Measurements from ENCODE around the gene C10orf143.
"Not testable (repeated sequence)": the region's sequence is repeated elsewhere in the genome, so short reads cannot be mapped to it uniquely, and the experiment has no call there.

C10orf143 gene

DNA sequence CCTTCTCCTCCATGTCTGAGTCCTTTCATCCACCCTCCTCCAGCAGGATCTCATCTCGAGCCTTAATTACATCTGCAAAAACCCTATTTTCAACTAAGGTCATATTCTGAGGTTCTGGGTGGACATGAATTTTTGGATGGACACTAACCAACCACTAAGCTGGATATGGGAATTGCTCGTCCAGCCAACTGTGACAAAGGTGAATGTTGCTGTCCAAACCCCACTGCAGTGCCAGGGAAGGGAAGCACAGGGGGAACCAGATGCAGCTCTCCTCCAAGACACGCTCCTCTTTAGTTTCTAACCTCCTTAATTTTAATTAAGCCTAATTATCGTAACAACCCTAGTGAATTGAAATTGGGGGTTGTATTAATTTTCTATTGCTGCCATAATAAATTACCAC lies 81.4 kb downstream of the C10orf143 start:
- no peak for DNase-seq (ENCODE audit: low spot score)

DNA sequence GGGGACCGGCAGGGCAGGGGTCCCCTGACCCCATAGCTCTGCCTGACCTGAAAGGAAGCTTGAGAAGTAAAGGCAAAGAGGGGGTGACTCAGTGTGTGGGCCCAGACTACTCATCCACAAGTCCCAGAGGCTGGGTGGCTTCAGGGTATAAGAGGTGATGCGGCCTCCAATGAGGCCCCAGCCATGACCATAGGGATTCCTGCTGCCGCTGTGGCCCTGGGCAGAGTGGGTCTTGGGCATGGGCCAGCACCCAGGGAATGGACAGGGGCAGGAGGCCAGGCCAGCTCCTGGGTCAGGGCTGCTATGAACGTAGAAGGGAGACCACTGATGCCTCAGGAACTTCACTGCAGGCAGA lies 82.2 kb downstream of the C10orf143 start:
- no peak for DNase-seq (ENCODE audit: low spot score)

DNA sequence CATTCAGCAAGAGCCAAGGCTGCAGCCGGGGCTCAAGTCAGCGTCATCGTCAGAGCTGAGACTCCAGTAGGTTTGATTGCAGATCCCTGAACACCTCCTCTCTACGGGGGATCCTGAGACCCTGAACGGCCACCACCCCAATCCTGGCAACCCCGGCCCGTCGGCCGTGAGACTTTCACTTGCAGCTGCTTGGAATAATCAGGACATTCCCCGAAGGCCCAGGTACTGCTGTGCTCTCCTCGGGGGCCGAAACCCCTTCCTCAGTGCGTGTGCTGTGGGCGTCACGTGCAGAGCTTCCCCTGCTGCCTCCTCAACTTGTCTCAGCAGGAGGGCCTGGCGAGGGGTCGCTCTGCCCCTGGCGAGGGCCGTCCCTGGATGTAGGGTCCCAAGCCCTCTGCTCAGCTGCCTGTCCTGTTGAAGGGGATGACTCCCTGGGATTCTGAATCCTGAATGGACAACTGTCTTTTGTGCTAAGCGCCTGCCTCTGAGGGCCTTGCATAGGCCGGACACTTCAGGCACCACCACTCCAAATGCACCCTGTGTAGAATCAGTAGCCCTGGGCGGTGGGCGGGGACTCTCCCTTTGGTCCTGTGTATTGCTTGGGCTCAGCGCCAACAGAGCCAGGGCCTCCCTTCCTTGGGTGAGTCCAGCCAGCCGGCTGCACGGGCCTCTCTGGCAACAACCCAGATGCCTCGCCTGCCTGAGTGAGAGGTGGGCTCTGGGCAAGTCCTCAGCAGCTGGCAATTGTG lies 82.7 kb downstream of the C10orf143 start:
- DNase-seq (ENCODE audit: low spot score): no peak

DNA sequence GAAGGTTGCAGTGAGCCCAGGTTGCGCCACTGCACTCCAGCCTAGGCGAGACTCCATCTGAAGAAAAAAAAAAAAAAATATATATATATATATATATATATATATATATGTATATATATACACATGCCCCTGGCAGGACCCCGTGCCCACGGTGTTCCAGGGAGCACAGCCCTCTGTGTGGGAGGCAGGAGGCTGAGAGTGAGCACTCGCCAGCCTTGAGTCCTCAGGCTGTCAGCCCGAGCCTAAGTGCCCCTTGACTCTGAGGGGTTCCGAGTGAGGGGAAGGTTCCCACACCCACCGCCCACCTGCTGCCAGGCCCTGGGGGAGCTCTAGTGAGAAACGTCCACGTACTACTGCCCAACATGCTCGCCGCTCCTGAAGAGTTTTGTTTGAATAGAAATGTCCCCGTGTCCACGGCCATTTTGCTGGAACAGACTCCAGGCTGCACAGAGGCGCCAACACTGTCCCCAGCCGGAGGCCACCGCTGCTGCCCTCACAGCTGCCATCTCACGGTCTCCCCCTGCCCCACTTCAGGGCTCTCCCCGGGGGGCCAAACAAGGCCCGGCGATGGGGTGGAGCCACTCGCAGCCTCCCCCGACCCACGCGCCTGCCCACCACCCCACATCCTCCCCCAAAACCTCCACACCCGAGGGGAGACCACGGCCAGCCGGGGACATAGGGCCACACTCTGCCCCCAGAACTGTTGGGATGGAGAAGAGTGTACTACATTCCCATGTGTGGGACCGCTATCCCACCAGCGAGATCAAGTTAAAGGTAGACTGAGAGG lies 83.8 kb downstream of the C10orf143 start:
- DNase-seq (ENCODE audit: low spot score): no peak

DNA sequence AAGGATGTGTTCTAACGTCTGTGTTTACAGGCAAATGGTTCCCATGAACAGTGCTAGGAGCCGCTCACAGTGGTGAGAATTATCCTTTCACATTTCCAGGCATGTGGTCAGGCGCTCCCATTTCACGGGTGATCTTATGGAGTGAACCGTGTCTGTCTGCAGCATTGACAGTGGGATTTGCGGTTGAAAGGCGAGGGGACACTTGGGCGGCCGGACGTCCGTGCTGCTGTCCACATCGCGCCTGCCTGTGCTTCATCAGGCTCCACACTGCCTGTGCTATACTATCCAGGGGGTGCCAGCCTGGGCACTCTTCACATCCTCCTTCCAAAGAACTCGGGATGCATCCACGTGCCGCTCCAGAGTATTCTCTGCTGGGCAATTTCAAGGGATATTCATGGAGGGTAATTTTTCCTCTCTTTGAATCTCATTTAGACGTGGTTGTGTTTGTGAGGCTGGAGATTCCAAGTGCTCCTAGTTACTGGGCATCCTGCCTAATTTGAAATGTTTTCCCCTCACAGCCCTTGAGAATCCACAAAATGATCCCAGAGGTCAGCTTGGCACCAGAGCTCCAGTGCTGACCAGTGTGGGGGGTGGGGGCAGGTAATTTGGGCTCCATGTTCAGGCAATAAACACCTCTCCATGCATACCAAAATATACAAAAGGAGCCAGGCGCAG lies 84.7 kb downstream of the C10orf143 start:
- no peak for DNase-seq (ENCODE audit: low spot score)

DNA sequence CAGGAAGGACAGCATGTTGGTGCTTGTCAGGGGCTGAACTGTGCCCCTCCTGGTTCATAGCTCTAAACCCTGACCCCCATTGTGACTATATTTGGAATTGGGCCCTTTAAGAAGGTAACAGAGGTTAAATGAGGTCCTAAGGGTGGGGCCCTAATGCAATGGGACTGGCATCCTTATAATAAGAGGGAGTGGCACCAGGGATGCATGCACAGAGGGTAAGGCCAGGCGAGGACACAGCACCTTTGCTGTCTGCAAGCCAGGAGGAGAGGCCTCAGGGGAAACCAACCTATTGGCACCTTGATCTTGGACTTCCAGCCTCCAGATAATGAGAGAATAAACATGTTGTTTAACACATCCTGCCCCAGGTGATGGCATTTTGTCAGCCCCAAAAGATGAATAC lies 85.3 kb downstream of the C10orf143 start:
- DNase-seq (ENCODE audit: low spot score): no peak

DNA sequence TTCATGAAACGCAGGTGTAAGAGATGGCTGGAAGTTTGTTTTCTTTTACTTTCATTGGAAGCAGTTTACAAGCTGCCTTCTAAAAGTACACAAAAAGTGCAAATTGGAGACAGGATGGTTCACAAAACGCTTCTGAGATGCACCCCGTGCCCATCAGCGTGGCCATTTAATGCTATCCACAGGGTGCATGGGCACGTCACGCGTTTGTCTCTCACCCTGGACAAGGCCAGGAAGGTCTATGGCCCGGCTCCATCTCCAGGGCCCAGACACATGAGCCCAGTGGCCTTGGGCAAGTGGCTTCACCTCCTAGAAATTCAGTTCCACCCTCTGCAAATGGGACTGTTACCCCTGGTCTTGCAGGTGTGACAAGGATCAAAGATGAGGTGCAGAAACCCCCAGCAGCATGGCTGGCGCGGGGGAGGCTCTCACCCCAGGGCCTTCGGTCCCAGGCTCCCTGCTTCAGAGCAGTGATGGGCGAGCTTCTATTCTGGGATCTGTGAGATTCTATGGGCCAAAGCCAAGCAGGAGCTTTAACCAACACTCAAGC lies 85.8 kb downstream of the C10orf143 start:
- no peak for DNase-seq (ENCODE audit: low spot score)

DNA sequence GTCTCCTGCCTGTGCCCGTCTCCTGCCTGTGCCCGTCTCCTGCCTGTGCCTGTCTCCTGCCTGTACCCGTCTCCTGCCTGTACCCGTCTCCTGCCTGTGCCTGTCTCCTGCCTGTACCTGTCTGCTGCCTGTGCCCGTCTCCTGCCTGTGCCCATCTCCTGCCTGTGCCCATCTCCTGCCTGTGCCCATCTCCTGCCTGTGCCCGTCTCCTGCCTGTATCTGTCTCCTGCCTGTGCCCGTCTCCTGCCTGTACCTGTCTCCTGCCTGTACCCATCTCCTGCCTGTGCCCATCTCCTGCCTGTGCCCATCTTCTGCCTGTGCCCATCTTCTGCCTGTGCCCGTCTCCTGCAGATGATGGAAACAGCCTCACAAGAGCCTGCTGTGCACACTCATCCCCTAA lies 86.3 kb downstream of the C10orf143 start:
- not testable (repeated sequence) for DNase-seq (ENCODE audit: low spot score)

DNA sequence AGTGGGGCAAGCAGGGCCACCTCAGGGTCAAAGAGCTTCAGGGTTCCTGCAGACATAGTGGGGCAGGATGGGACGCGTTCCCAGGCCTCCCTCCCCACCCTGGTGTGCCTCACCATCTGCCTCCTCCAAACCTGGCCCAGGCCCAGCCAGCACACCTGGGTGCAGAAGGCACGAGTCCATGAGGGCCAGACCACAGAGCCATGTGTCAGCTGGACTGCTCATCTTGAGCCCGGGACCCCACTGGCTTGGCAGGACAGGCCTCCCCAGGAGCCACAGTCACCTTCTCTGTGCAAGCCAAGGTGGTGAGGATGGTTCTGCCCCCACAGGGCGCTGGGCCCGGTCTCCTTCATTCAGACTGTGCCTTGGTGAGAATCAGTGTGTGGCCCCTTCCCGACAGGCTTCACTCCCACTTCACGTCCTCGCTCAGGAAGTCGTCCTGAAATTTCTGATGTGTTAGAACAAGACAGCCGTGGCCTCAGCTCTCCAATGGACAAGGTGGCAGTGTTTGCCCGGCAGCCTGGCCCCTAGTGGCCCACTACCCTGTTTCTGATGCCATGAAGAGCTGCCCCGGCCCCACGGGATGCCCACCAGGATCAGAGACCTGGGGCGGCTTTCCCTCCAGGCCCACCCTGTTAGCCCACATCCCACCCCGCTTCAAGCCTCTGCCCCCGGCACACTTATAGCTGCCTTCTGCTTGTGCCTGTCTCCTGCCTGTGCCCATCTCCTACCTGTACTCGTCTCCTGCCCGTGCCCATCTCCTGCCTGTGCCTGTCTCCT lies 87.0 kb downstream of the C10orf143 start:
- DNase-seq (ENCODE audit: low spot score): no peak

DNA sequence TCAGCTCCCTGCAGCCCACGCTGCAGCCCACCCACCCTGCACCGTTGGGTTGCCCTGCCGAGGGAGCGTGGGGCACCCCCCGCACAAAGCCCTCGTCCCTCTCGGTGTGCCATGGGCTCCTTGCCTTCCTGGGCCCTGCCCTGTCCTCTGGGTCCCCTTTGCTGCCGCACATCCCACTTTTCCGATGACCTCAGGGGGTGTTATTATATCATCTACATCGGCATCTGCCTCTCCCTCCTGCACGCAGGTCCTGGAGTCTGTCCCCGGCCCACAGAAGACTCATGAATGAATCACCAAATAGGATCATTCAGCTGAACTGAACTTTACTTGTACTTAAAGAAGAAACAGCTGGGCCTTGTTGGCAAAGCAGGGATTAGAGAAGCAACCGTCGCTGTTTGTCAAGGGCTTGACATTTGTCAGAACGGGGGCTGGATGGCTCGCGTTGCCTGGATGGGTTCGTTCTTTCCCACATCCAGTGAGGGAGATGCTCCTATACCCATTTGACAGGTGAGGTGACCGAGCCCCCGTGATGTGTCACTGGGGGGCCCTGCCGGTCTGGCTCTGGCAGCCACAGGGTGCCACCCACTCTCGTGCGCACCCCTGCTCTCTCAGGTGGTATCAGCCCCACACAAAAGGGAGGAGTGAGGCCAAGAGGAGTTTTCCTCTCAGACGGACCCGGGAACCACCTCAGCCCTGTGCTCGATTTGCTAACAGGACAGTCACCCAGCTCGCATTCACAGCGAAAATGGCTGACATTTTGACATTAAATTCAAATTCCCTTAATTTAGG lies 87.9 kb downstream of the C10orf143 start:
- no peak for DNase-seq (ENCODE audit: low spot score)

DNA sequence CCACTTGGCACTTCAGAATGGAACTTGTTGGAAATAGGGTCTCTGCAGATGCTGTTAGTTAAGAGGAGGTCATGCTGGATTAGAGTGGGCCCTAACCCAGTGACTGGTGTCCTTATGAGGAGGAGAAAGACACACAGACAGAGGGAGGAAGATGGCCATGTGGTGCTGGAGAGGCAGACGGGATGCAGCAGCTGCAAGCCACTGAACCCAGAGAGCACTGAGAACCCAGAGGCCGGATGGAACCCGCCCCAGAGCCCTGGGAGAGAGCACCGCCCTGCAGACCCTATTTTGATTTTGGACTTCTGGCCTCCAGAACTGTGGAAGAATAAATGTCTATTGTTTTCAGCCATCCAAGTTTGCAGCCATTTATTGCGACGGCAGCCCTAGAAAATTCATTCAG lies 88.5 kb downstream of the C10orf143 start:
- no peak for DNase-seq (ENCODE audit: low spot score)

DNA sequence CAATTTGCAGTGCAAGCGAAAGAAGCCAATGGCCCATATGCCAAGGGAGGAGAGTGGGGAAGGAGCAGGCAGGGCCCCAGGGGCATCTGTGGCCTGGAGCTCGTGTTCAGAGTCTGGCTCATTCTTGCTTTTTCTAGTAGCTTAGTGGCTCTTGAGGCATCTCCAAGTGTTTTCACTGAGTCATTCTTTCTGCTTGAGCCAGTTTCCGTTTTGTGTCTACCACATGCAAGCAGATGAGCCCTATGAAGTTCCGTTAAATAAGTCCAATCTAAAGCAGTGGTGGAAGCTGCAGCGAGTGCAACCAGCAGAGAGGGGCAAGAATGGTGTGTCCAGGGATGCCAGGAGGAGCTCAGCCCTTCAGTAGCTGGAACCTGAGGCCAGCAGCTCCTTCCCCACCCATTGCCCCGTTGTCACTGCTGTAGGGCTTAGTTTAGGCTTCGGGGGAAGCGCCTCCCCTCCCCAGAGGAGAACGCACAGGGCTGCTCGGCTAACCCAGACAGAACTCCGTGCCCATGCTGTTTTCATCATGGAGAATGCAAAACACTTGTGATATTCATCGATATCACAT lies 89.2 kb downstream of the C10orf143 start:
- peak; percentile 32 for DNase-seq (ENCODE audit: low spot score)

DNA sequence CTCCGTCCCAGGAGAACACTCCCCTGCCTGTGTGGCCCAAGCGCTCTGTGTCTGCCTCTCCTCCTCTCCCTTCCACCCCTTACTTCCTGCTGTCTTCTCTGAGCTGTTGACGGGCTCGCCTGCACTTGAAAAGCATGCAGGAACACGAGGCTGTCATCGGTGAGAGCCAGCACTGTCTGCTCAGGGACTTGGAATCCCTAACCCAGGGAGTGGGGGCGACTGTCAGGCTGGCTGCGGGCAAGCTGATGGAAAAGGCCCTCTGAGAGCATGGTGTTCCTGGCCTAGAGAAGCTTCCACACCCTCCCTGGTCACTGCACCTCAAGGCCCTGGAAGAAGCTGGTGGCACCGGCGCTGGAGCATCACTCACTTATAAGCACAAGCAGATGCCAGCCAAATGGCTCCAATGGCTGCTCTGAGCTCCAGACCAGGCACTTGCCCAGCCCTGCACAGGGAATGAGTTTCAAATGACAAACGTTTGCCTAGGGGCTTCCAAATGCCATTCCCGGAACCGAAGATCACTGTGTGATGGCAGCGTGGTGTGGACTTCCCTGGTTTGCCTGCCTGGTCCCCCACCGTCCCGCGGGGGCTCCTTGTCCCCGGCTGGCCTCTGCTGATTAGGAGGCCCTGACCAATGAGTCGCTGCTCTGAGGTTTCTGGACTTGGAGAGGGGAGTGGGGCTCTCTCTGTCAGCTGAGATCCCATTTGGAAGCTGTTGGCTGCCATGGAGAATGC lies 89.8 kb downstream of the C10orf143 start:
- DNase-seq (ENCODE audit: low spot score): no peak

DNA sequence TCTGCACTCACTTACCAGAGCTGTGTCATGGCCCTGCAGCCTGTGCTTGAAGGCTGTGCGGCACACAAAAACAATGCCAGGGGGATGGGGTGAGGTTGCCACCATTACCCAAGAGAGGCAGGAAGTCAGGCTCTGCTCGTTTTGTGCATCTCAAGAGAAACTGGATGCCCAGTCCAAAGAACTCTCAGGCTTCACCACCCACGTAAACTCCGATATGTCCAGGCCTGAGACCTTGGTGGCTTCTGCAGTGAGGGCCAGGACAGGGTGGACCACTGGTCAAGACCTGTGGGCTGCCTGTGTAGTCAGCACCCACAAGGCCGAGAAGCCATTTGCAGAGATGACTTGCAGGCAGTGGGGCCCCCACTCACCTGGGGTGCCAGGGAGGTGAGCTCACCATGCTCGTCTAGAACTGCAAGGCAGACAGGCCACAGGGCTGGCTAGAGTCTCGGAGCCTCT lies 91.9 kb downstream of the C10orf143 start:
- no peak for DNase-seq (ENCODE audit: low spot score)

DNA sequence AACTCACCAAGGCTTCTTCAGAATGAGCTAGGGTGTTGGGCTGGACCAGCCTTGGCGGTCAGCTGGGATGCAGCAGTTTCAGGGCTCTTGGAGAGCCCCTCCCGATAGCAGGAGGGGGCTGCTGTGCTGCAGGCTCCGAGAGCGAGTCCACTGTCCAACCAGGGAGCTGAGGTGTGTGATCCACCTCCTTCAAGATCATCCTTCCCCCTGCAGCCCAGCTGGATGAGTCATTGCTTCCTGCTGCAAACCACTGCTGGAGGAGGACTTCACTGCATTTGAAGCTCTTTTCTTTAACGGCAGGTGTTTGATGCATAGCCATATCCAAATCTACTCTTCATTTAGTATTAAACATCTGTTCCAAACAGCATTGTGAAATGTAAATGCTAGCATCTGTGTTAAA lies 92.4 kb downstream of the C10orf143 start:
- DNase-seq (ENCODE audit: low spot score): peak; percentile 41

DNA sequence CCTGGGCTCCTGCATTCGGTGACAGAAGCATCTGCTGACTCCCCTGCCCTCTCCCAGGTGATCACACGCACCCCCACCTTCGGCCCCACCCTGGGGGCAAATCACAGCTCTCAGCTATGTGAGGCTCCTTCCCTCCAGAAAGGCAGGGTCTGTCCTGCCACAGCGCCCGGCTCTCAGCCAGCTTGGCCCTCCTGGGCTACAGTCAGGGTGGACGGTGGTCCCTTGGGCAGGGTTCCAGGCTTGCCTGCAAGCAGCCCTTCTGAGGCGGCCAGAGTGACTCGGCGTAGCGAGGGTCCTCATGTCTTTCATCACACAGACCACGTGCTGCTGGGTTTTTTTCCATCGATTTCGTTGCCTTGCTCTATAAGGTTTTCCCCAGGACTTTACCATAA lies 93.0 kb downstream of the C10orf143 start:
- no peak for DNase-seq (ENCODE audit: low spot score)

DNA sequence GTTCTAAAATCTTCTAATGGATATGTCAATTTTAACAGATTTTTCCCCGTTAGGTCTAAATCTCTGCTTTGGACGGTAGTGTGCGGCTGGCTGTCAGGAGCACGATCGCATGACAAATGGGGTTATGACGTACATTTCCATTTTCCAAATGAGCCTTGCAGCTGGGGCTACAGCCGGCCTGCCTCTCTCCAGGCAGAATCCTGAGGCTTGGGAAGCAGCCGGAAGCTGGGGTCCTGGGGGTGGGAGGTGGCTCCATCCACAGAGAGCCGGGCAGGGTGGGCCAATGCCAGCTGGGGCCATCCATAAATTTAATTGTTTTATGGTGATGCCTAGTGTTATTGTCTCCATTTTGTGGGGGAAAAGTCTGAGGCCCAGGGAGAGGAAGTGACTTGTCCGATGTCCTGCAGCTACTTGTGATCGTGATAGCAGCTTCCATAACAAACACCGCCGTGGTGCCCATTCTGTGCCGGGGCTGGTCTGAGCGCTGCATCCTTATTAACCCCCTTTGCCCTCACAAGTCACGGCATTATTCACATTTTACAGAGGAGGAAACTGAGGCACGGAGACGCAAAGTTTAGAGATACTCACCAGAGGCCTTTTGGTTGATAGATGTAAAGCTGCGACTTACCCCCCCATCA lies 93.5 kb downstream of the C10orf143 start:
- DNase-seq (ENCODE audit: low spot score): no peak

DNA sequence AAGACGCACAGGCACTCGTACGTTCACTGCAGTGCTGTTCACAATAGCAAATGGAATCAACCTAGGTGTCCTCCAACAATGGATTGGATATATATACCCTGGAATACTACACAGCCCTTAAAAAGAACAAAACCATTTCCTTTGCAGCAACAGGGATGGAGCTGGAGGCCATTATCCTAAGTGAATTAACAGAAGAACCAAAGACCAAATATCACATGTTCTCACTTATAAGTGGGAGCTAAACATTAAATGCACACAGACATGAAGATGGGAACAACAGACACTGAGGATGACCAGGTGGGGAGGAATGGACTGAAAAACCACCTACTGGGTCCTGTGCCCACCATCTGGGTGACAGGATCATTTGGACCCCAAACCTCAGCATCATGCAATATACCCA lies 94.5 kb downstream of the C10orf143 start:
- no peak for DNase-seq (ENCODE audit: low spot score)

DNA sequence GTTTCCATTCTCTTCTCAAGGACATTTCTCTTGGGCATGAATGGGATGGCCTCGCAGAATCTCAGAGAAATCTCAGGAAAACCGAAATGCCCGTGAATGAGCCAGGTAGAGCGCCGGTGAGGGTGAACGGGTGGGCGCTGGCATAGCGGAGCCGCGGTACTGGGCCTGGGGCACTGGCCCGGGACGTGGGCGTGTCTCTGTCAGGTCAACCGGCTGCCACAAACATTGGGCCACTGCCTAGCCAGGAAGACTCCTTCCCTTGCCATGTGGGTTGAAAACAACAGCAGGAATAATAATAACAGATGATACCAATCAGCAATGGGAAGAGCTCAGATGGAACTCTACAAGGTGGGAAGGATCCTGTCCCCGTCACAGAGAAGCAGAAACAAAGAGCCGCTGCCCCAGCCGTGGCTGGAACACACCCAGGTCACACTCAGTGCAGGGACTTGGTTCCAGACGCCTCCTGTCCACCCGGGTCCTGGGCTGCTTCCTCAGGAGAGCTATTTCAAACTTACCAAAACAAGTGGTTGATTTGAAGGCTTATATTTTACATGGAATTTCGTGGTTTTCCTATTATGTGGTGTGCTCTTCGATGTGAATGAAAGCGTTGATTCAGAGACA lies 95.4 kb downstream of the C10orf143 start:
- DNase-seq (ENCODE audit: low spot score): no peak

All from activated CD4-positive, alpha-beta T cell treated with anti-CD3 and anti-CD28 coated beads, Interleukin-2, Interleukin-4, amounts not matched to agents 100 ng/mL and 50 ng/mL, durations not matched to agents 16 hours and 8 hours (primary cell).